Fibroblast of skin of left biceps (primary cell): Measurements from ENCODE around the gene GRIK3.

Source experiments
- DNase-seq, 2 experiments: peaks; one replicate each; pipeline ENCODE4 v3.0.0-alpha.2; 2013; ENCODE audit warnings: low read depth in 2 of 2

Gene GRIK3

GRCh38 chr1:36852586-36852985 lies 181.7 kb downstream of the GRIK3 start:
- DNase-seq = no peak

GRCh38 chr1:36851595-36851994 lies 182.7 kb downstream of the GRIK3 start:
- no peak for DNase-seq

GRCh38 chr1:36851087-36851486 lies 183.2 kb downstream of the GRIK3 start:
- DNase-seq = no peak

DNA sequence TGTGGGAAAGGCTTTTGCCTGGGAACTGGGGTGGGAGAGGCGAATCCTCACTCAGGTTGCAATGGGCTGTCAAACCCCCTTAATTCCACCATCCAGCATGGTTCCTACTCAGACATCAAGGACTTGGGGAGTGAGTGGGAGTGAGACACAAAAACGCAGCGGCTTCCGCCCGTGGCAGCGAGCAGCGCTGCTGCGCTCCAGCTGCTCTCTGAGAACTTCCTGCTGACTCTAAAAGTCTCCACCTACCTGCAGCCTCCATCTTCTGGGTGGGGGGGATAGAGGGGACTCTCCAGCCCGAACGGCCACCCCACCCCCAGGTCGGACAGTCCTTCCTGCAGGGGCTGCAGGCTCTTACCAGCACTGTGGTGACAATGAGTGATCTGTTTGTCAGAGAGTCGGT lies 184.4 kb downstream of the GRIK3 start:
- DNase-seq = no peak

- no peak for DNase-seq
Observed at GRCh38 chr1:36847761-36848160, 186.6 kb downstream of the GRIK3 start.

DNA sequence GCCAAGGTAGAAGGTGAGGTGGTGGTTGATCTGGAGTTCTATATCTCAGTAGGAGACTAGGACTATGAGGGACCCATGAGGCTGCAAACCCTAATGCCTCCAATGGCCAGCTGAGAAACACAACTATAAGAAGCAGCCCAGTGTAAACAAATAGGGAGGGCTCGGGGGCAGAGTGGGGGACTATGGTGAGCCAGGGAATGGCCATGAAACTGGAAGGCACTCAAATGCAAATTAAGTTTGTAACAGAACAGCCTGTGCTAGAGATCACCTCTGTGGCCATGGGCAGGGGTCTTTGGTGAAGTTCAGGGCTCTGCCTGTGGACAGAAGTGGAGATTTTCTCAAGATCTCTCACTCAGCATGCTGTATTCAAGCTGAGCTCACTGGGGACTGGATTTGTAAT lies 187.1 kb downstream of the GRIK3 start:
- no peak for DNase-seq

GRCh38 chr1:36846357-36846756 lies 188.0 kb downstream of the GRIK3 start:
- no peak for DNase-seq

- no peak for DNase-seq
Observed at GRCh38 chr1:36845802-36846201, 188.5 kb downstream of the GRIK3 start.

DNA sequence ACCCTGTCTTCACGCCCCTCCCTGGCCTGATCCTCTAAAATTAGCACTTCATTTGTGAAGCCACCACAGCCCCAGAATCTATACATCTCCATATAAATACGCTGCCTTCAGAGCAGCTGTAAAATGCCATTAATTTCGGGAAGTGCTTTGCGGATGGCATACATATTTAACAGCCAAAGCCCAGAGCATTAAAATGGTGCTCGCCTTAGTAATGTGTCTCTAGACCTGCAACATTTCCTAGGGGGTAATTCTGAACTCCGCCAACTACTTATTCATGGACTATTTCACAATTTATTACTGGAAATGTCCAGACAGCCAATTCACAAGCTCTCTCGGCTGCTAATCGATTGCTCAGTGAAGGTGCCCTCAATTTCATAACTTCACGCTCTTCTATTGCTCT lies 189.4 kb downstream of the GRIK3 start:
- DNase-seq = no peak

- DNase-seq = no peak
Observed at GRCh38 chr1:36843906-36844610, 190.3 kb downstream of the GRIK3 start.

- DNase-seq = no peak
Observed at GRCh38 chr1:36843027-36843426, 191.3 kb downstream of the GRIK3 start.

DNA sequence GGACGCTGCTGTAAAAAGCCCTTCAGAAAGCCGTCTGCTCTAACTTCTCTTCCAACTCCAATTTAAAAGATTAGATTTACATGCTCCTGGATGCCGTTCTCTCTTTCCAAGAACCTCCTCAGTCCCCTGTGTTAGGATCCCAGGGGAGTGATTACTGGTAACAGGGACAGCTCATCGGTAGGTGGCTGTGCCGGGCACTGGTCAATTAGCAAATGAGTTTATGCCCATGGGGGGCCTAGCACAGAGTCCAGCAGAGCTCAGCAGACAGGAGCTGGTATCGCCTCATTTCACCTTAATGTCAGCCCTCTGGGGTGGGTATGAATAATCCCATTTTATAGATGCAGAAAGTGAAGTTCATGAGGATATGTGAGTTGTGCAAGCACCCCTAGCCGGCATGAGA lies 191.9 kb downstream of the GRIK3 start:
- no peak for DNase-seq

- no peak for DNase-seq
Observed at GRCh38 chr1:36839485-36839884, 194.8 kb downstream of the GRIK3 start.

DNA sequence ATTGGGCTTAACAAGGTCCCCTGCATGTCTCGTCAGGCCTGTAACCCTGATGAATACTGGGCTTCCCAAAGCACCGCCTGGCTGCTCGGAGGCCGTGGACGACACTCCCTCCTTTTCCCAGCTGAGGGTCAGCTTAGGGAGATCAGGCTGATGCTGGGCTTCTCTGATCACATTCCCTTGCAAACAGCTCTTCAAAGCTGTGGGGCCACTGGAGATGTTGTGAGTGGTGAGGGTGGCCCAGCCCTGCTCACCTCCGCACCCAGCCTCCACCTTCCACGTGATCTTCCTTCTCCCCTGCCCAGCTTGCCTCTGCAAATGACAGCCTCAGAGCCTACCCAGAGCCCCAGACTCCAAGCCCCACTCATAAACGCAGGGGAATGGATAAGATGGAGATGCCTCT lies 195.4 kb downstream of the GRIK3 start:
- no peak for DNase-seq

DNA sequence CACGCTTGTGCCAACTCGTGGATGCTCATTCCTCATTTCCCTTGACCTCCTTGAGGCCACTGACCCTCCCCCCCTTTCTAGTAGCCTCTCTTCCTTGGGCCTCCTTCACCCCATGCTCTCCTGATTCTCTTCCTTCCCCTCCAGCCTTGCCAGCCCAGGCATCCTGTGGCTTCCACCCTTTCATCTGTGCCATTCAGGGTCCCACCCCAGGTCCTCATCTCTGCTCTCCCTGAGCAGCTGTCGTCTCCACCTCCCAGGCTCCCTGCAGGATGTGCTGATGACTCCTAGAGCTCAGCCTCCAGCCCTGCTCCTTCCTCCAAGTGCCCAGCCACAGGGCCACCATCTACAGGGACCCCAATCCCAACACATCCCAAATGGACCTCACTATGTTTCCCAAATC lies 197.4 kb downstream of the GRIK3 start:
- no peak for DNase-seq

- DNase-seq = no peak
Observed at GRCh38 chr1:36836196-36836883, 198.0 kb downstream of the GRIK3 start.

- no peak for DNase-seq
Observed at GRCh38 chr1:36835696-36836095, 198.6 kb downstream of the GRIK3 start.

DNA sequence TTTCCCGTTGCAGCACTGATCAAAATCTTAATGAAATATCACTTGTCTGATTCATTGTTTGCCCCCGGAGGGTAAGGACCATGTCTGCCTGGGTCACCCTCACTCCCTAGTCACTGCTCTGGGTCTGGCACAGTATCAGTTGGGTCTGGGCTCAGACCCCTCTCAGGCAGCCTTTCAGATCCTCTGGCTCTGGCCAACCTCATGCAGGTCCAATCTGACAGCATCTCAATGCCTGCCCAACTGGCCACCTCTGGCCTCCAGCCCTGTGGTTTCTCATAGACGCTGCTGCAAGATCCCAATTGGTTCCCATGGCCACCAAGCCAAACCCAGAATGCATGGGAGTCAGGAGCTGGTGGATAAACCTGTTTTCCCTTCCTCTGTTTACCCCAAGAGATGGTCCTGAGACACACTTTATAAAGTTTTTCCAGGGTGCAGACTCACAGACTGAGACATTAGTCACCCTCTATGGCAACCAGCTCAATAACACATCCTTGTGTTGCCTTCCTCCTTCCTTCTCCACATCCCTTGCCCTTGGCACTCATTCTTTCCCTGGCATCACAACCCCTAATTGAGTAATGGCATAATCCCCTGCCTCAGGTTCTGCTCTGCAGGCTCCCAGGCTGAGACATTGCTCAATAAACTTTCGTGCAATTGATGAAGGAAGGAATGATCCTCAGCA lies 199.2 kb downstream of the GRIK3 start:
- DNase-seq = no peak

DNA sequence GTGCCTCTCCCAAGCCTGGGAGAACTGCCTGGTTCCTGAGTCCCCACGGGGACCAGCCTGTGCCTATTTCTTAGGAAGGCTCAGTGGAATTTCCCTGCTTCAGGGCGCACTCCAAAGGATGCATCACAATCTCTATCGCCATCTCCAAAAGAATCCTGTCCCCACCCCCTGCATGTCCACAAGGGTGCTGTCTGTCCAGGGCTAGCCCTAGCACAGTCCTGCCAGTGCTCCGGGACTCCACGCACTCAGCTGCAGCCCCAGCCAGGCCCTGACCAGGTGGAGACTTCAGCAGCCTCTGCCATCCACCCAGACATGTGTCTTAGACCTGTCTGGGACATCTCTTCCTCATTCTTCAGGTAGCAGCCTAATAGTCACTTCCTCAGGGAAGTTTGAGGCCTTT lies 199.7 kb downstream of the GRIK3 start:
- DNase-seq = no peak

GRCh38 chr1:36831186-36831810 lies 203.0 kb downstream of the GRIK3 start:
- DNase-seq = no peak

DNA sequence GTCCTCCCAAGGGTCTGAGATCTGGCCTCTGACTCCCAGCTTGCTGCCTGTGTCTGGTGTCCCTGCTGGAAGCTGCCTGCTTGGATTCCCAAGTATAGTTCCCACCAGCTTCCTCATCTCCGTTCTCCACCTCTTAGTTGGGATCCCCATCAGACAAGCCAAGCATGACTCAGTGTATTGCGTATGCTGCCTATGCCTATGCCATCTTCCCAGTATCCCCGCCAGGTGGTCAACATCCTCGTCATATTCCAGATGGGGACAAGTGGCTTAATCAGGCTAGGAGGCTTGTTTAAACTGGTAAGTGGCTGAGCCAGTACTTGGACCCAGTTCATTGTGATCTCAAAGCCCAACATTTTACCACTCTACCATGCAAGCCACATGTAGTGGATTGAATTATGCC lies 204.4 kb downstream of the GRIK3 start:
- no peak for DNase-seq

- no peak for DNase-seq
Observed at GRCh38 chr1:36829066-36829465, 205.2 kb downstream of the GRIK3 start.

DNA sequence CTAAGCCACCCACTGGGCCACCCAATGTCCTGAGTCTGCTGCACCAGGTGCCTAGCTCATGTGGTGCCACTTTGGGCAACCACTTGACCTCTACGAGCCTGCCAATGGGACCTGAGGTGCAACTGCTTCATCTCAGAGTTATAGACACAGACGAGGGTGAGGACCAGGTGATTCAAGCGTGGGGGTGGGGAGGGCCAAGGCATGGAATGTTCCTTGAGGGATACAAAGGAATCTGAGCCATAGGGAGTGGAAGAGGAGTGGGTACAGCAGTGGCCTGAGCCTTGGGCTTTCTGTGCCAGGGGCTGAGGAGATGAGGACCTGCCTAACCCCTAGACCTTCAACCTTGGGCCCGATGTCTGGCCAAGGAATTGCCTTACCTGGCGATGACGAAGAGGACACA lies 209.1 kb downstream of the GRIK3 start:
- no peak for DNase-seq
